Measurements from ENCODE around the gene EIF4G3. TPM values are rescaled to one million over a fixed set of nuclear protein-coding genes. Genes with fewer than 3 reads are reported as not detected.

EIF4G3 gene
- total RNA-seq, 4 donors from 2014 or later: 68.9 to 110 (median 104) TPM

GRCh38 chr1:21126324-21126723 lies 50.4 kb downstream of the EIF4G3 start:
- no peak overlapping the region for H3K4me3 ChIP-seq (replicated peaks in 1 of 3)
- 86 to 90% methylated on average over 4 of the region's 4 CpGs for WGBS, 2 donors
- no peaks in the 10 kb centered on the region for H3K36me3 ChIP-seq
- no peak overlapping the region for H3K27ac ChIP-seq
- no peaks in the 10 kb centered on the region for H3K9me3 ChIP-seq
- H3K27me3 ChIP-seq: no peaks in the 10 kb centered on the region
- DNase-seq: no peak
- H3K4me1 ChIP-seq: peaks cover 0 to 8% of the 10 kb centered on the region in 2 donors
- intact Hi-C loops (cut with DNase I): no loop called here
- TF ChIP-seq POLR2A (IDR thresholded peaks at IDR 0.05): no peak
- TF ChIP-seq, protein P1, sequence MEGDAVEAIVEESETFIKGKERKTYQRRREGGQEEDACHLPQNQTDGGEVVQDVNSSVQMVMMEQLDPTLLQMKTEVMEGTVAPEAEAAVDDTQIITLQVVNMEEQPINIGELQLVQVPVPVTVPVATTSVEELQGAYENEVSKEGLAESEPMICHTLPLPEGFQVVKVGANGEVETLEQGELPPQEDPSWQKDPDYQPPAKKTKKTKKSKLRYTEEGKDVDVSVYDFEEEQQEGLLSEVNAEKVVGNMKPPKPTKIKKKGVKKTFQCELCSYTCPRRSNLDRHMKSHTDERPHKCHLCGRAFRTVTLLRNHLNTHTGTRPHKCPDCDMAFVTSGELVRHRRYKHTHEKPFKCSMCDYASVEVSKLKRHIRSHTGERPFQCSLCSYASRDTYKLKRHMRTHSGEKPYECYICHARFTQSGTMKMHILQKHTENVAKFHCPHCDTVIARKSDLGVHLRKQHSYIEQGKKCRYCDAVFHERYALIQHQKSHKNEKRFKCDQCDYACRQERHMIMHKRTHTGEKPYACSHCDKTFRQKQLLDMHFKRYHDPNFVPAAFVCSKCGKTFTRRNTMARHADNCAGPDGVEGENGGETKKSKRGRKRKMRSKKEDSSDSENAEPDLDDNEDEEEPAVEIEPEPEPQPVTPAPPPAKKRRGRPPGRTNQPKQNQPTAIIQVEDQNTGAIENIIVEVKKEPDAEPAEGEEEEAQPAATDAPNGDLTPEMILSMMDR (IDR thresholded peaks at IDR 0.05): no peak

GRCh38 chr1:21124846-21125245 lies 51.9 kb downstream of the EIF4G3 start:
- intact Hi-C loops (cut with DNase I): no loop called here
- Histone ChIP-seq H3K4me1 (peaks cover 0 to 8% of the 10 kb centered on the region in 2 donors), H3K9me3 (no peaks in the 10 kb centered on the region), H3K36me3 (no peaks in the 10 kb centered on the region), H3K27ac (no peak overlapping the region), H3K4me3 (replicated peaks in 1 of 3) (no peak overlapping the region), H3K27me3 (no peaks in the 10 kb centered on the region)
- WGBS, 2 donors: 93 to 98% methylated on average over 1 of the region's 1 CpG
- TF ChIP-seq, protein P1 (IDR thresholded peaks at IDR 0.05): no peak
- no peak for TF ChIP-seq POLR2A (IDR thresholded peaks at IDR 0.05)
- DNase-seq: no peak

- Histone ChIP-seq H3K27me3 (no peaks in the 10 kb centered on the region), H3K4me1 (peaks cover 0 to 8% of the 10 kb centered on the region in 2 donors), H3K27ac (no peak overlapping the region), H3K36me3 (no peaks in the 10 kb centered on the region), H3K9me3 (no peaks in the 10 kb centered on the region), H3K4me3 (replicated peaks in 1 of 3) (no peak overlapping the region)
- WGBS, 2 donors: 93 to 95% methylated on average over 6 of the region's 6 CpGs
- intact Hi-C loops (cut with DNase I): no loop called here
- TF ChIP-seq, protein P1 (IDR thresholded peaks at IDR 0.05): no peak
- no peak for TF ChIP-seq POLR2A (IDR thresholded peaks at IDR 0.05)
- DNase-seq: no peak
These were observed 53.3 kb downstream of the EIF4G3 start for GRCh38 chr1:21123287-21123948.

- WGBS, 2 donors: 94 to 98% methylated on average over 4 of the region's 4 CpGs
These were observed 54.8 kb downstream of the EIF4G3 start for GRCh38 chr1:21121764-21122471.

More at GRCh38 chr1:21121764-21122471, 54.8 kb downstream of the EIF4G3 start:
- TF ChIP-seq POLR2A (IDR thresholded peaks at IDR 0.05): no peak
- TF ChIP-seq, protein P1 (IDR thresholded peaks at IDR 0.05): no peak
- Histone ChIP-seq H3K9me3 (no peaks in the 10 kb centered on the region), H3K36me3 (no peaks in the 10 kb centered on the region), H3K4me1 (peaks cover 12 to 13% of the 10 kb centered on the region in 2 donors), H3K4me3 (replicated peaks in 1 of 3) (no peak overlapping the region), H3K27ac (no peak overlapping the region), H3K27me3 (no peaks in the 10 kb centered on the region)
- intact Hi-C loops (cut with DNase I): no loop called here
- DNase-seq: no peak
